ENCODE data around the gene ZNF598.

Gene ZNF598

GRCh38 chr16:1989209-1990100 is 20.2 kb downstream of the ZNF598 start, which contains the start of gene SYNGR3:
Gene SYNGR3 (plus strand): TSS chr16:1989970. CDS start chr16:1990103, 133 bp downstream.
- no peak for DNase-seq

- DNase-seq: no peak
Observed at GRCh38 chr16:1987198-1987597, 22.4 kb downstream of the ZNF598 start.

DNA sequence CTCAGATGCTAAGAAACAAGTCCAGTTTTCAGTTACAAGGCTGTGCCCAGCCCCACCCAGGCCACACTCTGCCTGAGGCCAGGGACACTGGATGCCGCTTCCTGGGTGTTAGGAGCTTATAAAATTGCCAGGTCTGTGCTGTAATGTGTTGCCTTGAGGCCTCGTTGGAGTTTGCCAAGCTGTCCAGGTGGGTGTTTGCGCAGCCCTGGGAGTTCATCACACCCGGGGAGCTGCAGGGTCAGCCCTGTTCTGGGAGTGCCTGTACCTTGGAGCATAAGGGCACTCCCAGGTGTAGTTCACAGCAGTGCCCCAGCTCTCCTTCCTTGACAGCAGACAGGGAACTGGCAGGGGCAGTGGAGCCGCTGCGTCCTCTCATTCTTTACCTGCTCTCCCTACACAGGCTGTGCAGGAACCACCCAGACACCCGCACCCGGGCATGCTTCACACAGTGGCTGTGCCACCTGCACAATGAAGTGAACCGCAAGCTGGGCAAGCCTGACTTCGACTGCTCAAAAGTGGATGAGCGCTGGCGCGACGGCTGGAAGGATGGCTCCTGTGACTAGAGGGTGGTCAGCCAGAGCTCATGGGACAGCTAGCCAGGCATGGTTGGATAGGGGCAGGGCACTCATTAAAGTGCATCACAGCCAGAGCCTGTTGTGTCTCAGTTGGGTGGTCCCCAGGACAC is 24.0 kb downstream of the ZNF598 start:
- no peak for DNase-seq

DNA sequence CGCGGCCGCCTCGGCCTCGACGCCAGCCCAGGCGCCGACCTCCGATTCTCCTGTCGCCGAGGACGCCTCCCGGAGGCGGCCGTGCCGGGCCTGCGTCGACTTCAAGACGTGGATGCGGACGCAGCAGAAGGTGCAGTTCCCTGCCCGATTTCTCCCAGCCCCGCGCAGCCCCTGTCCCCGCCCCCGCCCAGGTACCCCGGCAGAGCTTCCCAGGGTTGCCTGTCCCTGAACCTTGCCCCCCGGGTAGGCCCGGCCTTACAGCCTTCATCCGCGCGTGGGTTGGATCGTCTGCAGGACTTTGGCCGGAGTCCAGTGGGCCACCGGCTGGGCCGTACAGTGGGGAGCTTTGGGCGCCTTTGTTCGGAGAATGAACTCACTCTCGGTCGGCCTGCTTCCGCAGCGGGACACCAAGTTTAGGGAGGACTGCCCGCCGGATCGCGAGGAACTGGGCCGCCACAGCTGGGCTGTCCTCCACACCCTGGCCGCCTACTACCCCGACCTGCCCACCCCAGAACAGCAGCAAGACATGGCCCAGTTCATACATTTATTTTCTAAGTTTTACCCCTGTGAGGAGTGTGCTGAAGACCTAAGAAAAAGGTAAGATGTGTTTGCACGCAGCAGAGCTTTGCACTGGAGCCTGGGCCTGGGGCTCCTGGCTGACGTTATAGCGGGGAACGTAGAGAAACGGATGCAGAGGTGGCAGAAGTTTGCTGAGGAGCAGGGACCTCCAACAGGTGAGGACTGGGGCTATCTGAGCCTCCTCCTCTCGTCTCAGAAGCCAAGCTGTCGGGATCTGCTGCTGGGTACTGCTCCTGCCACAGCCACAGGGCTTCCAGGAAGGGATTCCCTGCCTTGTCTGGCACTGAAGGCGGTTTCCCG is 25.0 kb downstream of the ZNF598 start:
- no peak for DNase-seq

GRCh38 chr16:1983544-1984346 is 25.9 kb downstream of the ZNF598 start, which contains the start of gene GFER:
Gene GFER (plus strand): TSS chr16:1984193. CDS start chr16:1984219, 26 bp downstream.
- DNase-seq: peak; percentile 68

DNA sequence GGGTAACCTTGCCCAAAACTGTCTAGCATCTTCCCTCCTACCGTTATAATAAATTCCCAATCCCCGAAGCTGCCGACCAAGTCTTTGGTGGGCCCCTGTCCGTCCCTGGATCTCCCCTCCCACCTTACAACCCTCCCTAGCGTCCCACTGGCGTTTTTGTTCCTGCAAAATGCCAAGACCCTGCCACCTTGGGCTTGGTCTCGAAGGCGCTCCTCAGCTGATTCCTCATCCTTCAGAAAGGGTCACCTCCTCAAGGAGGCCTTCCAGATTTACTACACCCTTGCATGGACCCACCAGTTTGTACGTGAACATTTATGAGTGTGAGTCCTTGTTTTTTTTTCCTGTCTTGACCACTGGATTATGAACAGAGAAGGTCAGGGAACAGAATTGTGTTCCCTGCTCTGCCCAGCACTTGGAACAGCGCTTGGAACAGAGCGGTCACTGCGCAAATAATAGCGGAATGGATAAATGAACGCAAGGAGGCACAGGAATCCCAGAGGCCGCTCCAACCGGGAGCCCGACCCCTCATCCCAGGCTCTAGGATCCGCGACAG is 26.6 kb downstream of the ZNF598 start:
- no peak for DNase-seq

DNA sequence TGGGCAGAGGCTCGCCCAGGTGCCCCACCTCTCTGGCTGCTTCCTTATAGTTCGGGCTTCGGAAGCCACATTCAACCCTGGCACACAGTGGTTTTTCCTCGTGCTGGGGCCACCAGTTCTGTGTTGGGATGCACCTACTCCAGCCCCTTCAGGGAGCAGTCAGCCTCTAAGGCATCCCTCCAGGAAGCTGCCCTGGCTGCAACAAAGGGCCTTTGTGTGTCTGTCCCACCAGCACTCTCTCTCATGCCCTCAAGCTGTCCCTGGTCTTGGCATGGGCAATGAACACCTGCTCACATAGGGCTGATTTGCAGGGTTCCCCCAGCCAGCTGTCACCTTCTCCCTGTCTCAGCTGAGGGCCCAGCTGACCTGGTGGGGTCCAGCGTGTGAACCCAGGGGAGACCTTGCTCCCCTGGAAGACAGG is 27.6 kb downstream of the ZNF598 start:
- DNase-seq: no peak

- no peak for DNase-seq
Observed at GRCh38 chr16:1981398-1981836, 28.2 kb downstream of the ZNF598 start, which contains the start of gene NOXO1. Gene NOXO1 (minus strand): TSS chr16:1981469. CDS start chr16:1981179, 290 bp downstream.

- DNase-seq: no peak
Observed at GRCh38 chr16:1980770-1981087, 28.9 kb downstream of the ZNF598 start.

- DNase-seq: no peak
Observed at GRCh38 chr16:1980030-1980769, 29.4 kb downstream of the ZNF598 start.

DNA sequence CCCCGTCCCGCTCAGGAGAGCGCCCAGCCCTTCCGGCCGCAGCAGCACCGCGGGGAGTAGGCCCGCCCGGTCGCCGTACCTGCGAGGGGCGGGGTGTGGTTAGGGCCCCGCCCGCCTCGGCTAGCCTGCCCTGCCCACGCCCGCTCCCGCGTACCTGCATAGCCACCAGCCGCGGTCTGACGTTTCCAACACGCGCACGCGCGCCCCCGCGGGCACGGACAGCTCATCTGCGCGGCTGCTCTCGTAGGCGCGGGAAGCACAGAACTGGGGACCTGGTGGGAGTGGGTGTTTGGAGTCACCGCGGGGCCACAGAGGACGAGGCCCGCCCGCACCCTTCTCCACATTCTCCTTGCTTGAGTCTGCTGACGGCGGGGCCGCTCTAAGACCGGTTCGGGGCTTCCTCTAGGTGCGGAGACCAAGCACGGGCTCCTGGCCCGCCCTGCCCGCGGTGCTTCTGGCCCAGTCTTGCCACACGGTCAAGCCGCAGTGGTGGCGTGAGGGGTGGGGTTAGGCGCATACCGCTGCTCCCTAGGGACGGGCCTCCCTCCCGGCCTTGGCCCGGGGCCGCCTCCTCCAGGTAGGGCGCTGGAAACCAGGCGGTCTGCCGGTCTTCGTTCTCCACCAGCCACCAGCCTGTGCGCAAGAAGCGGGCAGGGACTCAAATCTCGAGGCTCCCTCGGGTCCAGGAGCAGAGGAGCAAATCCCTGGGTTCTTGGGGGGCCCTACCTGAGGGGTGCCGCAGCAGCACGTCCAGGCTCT is 30.2 kb downstream of the ZNF598 start:
- no peak for DNase-seq

DNA sequence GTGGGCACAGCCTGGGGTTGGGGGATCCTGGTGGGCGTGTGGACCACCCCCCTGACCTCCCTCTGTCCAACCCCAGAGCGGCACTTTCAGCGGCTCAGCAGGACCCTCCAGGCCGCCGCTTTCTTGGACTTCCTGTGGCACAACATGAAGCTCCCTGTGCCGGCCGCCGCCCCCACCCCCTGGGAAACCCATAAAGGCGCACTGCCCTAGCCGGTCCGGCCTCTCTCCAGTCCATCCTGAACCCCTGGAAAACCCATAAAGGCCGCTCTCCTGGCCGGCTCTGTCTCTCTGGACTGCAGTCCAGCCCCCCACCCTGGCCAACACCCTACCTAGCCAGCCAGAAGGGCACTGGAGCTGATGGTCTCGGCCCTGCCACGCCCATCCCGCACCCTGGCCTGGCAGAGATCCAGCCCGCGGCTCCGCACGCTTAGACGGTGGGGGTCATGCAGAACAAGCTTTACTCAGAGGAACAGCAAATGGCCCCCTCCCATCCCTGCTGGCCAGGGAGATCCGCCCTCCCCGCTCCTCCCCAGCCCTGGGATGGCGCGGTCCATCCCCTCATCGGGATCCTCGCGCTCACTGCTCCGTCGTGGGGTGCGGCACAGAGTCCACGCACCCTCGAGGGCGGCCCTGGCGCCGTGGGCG is 31.0 kb downstream of the ZNF598 start:
- no peak for DNase-seq

DNA sequence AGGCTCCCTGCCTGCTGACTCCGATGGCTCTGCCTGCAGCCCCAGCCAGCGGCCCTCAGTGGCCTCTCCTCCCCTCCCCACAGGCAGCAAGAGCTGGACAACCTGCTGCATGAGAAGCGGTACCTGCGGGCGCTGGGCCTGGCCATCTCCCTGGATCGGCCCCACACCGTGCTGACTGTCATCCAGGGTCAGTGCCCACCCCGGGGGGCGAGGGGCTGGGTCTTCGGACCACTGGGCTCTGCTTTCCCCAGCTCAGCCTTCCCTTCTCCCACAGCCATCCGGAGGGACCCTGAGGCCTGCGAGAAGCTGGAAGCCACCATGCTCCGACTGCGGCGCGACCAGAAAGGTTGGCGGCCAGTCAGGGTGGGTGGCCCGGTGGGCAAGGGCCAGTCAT is 31.7 kb downstream of the ZNF598 start:
- no peak for DNase-seq

DNA sequence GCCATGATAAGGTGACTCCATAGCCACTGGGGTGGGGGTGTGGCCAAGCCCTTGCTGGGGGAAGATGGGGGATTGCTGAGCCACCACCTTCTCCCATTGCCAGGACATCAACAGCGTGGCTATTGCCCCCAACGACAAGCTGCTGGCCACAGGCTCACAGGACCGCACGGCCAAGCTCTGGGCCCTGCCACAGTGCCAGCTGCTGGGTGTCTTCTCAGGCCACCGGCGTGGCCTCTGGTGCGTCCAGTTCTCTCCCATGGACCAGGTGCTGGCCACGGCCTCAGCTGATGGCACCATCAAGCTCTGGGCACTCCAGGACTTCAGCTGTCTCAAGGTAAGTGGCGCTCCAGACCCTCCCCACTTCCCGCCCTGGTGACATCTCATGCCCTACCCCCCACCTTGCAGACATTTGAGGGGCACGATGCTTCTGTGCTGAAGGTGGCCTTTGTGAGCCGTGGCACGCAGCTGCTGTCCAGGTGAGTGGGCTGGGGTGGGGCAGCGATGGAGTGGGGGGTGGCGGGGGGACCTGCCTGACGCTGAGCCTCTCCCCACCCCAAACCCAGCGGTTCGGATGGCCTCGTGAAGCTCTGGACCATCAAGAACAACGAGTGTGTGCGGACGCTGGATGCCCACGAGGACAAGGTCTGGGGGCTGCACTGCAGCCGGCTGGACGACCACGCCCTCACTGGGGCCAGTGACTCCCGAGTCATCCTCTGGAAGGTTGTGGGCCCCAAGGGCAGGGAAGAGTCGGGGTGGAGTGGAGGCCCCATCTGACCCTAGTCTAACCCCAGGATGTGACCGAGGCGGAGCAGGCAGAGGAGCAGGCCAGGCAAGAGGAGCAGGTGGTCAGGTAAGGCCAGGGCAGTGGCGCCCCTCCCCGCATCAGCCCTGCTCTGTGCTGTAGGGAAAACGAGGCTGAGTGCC is 32.4 kb downstream of the ZNF598 start:
- no peak for DNase-seq

DNA sequence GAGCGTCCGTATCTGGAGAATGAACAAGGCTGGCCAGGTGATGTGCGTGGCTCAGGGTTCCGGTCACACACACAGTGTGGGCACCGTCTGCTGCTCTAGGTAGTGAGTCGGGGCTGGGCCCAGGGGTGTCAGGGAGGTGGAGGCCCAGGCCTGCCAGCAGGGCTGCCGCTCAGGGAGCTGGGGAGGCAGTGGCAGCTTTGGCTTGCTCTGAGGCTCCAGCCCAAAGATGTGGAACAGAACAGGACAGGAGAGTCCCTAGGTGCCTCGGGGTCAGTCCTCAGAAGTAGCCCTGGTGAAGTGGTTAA is 33.5 kb downstream of the ZNF598 start:
- DNase-seq: no peak

- no peak for DNase-seq
Observed at GRCh38 chr16:1975432-1976215, 34.0 kb downstream of the ZNF598 start.

GRCh38 chr16:1974157-1975070 is 35.2 kb downstream of the ZNF598 start:
- DNase-seq: no peak

Measured in CD4-positive, alpha-beta T cell treated with Interleukin-4 for 4 hours (primary cell).